GM23338 (cell line): ENCODE data around the gene NGF. TPM values are rescaled to one million over a fixed set of nuclear protein-coding genes. Genes with fewer than 3 reads are reported as not detected.

ENCODE experiments used
- ATAC-seq: fragments of 200-7000 bp; cut with Tn5 transposase; 3 replicates; pipeline ENCODE4 v1.9.1; 2020
- DNase-seq: peaks from one replicate; pipeline ENCODE4 v3.0.0-alpha.2; 2015; ENCODE audit warnings: low spot score
- H2AFZ ChIP-seq: fragments of 200-600 bp; sonication (generic); 2 replicates; pipeline ENCODE4 v1.8.0; 2016; ENCODE audit warnings: antibody characterized with exemption, mild to moderate bottlenecking, moderate library complexity
- H3F3A ChIP-seq: fragments of 200-600 bp; sonication (generic); replicated peaks from 2 replicates; pipeline ENCODE4 v1.8.0; 2017; ENCODE audit warnings: antibody characterized with exemption, mixed run types, low read depth
- H3K27ac ChIP-seq: fragments of 200-600 bp; sonication (generic); 2 replicates; pipeline ENCODE4 v1.6.1; 2016; ENCODE audit warnings: low read depth
- H3K27me3 ChIP-seq: fragments of 200-600 bp; sonication (generic); 2 replicates; pipeline ENCODE4 v1.8.0; 2016; ENCODE audit warnings: mild to moderate bottlenecking, mixed run types, moderate library complexity; ENCODE audit not compliant: insufficient read depth
- H3K36me3 ChIP-seq: fragments of 200-600 bp; sonication (generic); 2 replicates; pipeline ENCODE4 v1.8.0; 2016; ENCODE audit warnings: mild to moderate bottlenecking; ENCODE audit not compliant: insufficient read depth
- H3K4me1 ChIP-seq: fragments of 200-600 bp; sonication (generic); 2 replicates; pipeline ENCODE4 v1.8.0; 2016; ENCODE audit warnings: mild to moderate bottlenecking, moderate library complexity; ENCODE audit not compliant: insufficient read depth
- H3K4me2 ChIP-seq: fragments of 200-600 bp; sonication (generic); 2 replicates; pipeline ENCODE4 v1.7.1; 2017; ENCODE audit warnings: mixed run types
- H3K4me3 ChIP-seq: fragments of 200-600 bp; sonication (generic); 2 replicates; pipeline ENCODE4 v1.6.1; 2016; ENCODE audit warnings: mixed run types
- H3K79me2 ChIP-seq: fragments of 200-600 bp; sonication (generic); replicated peaks from 2 replicates; pipeline ENCODE4 v1.8.0; 2017; ENCODE audit warnings: mild to moderate bottlenecking; ENCODE audit not compliant: insufficient read depth
- H3K9me2 ChIP-seq: fragments of 200-600 bp; sonication (generic); 2 replicates; pipeline ENCODE4 v1.8.0; 2017; ENCODE audit not compliant: insufficient read depth
- H4K20me1 ChIP-seq: fragments of 200-600 bp; sonication (generic); replicated peaks from 2 replicates; pipeline ENCODE4 v1.8.0; 2017; ENCODE audit warnings: mild to moderate bottlenecking; ENCODE audit not compliant: insufficient read depth
- H3K27ac Mint-ChIP-seq: 2 replicates; pipeline ENCODE4 v1.8.0; 2020; ENCODE audit warnings: inconsistent platforms, mild to moderate bottlenecking, moderate library complexity, mixed read lengths
- H3K27me3 Mint-ChIP-seq: 3 replicates; pipeline ENCODE4 v1.8.0; 2022; ENCODE audit warnings: low read depth, mild to moderate bottlenecking, moderate library complexity, mixed read lengths, inconsistent platforms; ENCODE audit not compliant: insufficient read depth, poor library complexity
- H3K36me3 Mint-ChIP-seq: 3 replicates; pipeline ENCODE4 v1.8.0; 2021; ENCODE audit warnings: low read depth, mild to moderate bottlenecking, inconsistent platforms, moderate library complexity, mixed read lengths
- H3K4me1 Mint-ChIP-seq: 3 replicates; pipeline ENCODE4 v1.8.0; 2020; ENCODE audit warnings: mild to moderate bottlenecking, inconsistent platforms, mixed read lengths
- H3K4me3 Mint-ChIP-seq: 3 replicates; pipeline ENCODE4 v1.8.0; 2021; ENCODE audit warnings: moderate library complexity, mild to moderate bottlenecking, inconsistent platforms, mixed read lengths
- H3K9me3 Mint-ChIP-seq: 3 replicates; pipeline ENCODE4 v1.8.0; 2020; ENCODE audit warnings: moderate library complexity, mild to moderate bottlenecking, inconsistent platforms, mixed read lengths
- CREB1 ChIP-seq: fragments of 250-450 bp; sonication (Bioruptor Pico); IDR thresholded peaks from 2 replicates; pipeline ENCODE4 v1.5.0; 2020; ENCODE audit warnings: low read depth, mild to moderate bottlenecking, moderate library complexity
- CTCF ChIP-seq, 2 experiments: fragments of 200-600 bp in 1 of 2; sonication (generic) in 1 of 2; conservative IDR thresholded peaks; 2 replicates each; pipeline versions ENCODE4 v1.5.1 to v1.6.1; 2016 to 2017; ENCODE audit warnings: antibody characterized with exemption in 2 of 2, low read depth in 2 of 2, mild to moderate bottlenecking in 2 of 2, moderate library complexity in 1 of 2
- ETS1 ChIP-seq: IDR thresholded peaks from 2 replicates; pipeline ENCODE4 v1.6.1; 2016; ENCODE audit warnings: antibody characterized with exemption
- EZH2 ChIP-seq: fragments of 200-600 bp; sonication (generic); IDR thresholded peaks from one replicate; pipeline ENCODE4 v1.8.0; 2017; ENCODE audit warnings: antibody characterized with exemption, mild to moderate bottlenecking, low read depth; ENCODE audit not compliant: unreplicated experiment
- EZH2phosphoT487 ChIP-seq: fragments of 200-600 bp; sonication (generic); IDR thresholded peaks from one replicate; pipeline ENCODE4 v1.8.1; 2018; ENCODE audit warnings: antibody characterized with exemption; ENCODE audit not compliant: unreplicated experiment
- JUNB ChIP-seq: IDR thresholded peaks from one replicate; pipeline ENCODE4 v1.6.1; 2016; ENCODE audit warnings: antibody characterized with exemption; ENCODE audit not compliant: unreplicated experiment
- NANOG ChIP-seq: IDR thresholded peaks from 2 replicates; pipeline ENCODE4 v1.6.1; 2016; ENCODE audit warnings: antibody characterized with exemption, borderline replicate concordance
- POLR2AphosphoS5 ChIP-seq: IDR thresholded peaks from 2 replicates; pipeline ENCODE4 v1.6.1; 2016; ENCODE audit warnings: antibody characterized with exemption, low read depth
- REST ChIP-seq: IDR thresholded peaks from one replicate; pipeline ENCODE4 v1.6.1; 2018; ENCODE audit warnings: antibody characterized with exemption; ENCODE audit not compliant: unreplicated experiment
- STAT1 ChIP-seq: IDR thresholded peaks from one replicate; pipeline ENCODE4 v1.6.1; 2016; ENCODE audit warnings: antibody characterized with exemption; ENCODE audit not compliant: unreplicated experiment
- ZNF114 ChIP-seq: fragments of 250-450 bp; sonication (Bioruptor Pico); IDR thresholded peaks from 2 replicates; pipeline ENCODE4 v1.5.0; 2020; ENCODE audit warnings: mild to moderate bottlenecking, moderate library complexity
- ZNF331 ChIP-seq: fragments of 250-450 bp; sonication (Bioruptor Pico); IDR thresholded peaks from 2 replicates; pipeline ENCODE4 v1.5.0; 2020; ENCODE audit warnings: low read depth, mild to moderate bottlenecking, moderate library complexity
- ZNF462 ChIP-seq: fragments of 250-450 bp; sonication (Bioruptor Pico); IDR thresholded peaks from 2 replicates; pipeline ENCODE4 v1.5.0; 2020; ENCODE audit warnings: mild to moderate bottlenecking, moderate library complexity
- polyA plus RNA-seq: library from polyadenylated mRNA; unstranded; fragments of >200 nt; fragmentation: Nextera tagmentation; extraction: Ambion mirVana; gene quantifications from 2 replicates; pipeline ENCODE4 v1.2.1, GENCODE V29; 2016
- total RNA-seq: library from RNA; depleted of rRNA; stranded (reverse); fragments of >200 nt; shearing (Covaris generic); gene quantifications from 2 replicates; pipeline ENCODE4 v1.2.3, GENCODE V29; 2014

The NGF gene
- total and polyA plus RNA-seq, 2 experiments from 2014 or later, result 0.28 to 0.92 TPM

- Mint-ChIP-seq H3K4me1 (peaks cover 3% of the 10 kb centered on the region; the same call in 1 of the 3 replicates), H3K9me3 (no peaks in the 10 kb centered on the region), H3K4me3 (no peak overlapping the region), H3K27ac (no peak overlapping the region), H3K36me3 (no peaks in the 10 kb centered on the region), H3K27me3 (peaks cover 2% of the 10 kb centered on the region)
- DNase-seq (no peak), ATAC-seq (no peak)
- Histone ChIP-seq H3K4me2 (no peak overlapping the region), H3K79me2 (no peaks in the 10 kb centered on the region), H3K4me3 (no peak overlapping the region), H2AFZ (no peak overlapping the region), H3K36me3 (no peaks in the 10 kb centered on the region), H3K27ac (no peak overlapping the region), H3F3A (no peaks in the 10 kb centered on the region), H4K20me1 (no peaks in the 10 kb centered on the region), H3K4me1 (no peaks in the 10 kb centered on the region), H3K9me2 (peaks cover 12% of the 10 kb centered on the region), H3K27me3 (no peaks in the 10 kb centered on the region)
- TF ChIP-seq ZNF462 (no peak), ZNF331 (CRISPR knock-in tag) (no peak), ZNF114 (CRISPR knock-in tag) (no peak), JUNB (no peak), STAT1 (no peak), POLR2AphosphoS5 (no peak), NANOG (no peak), REST (no peak), CTCF (conservative IDR thresholded peaks at IDR 0.05; ENCODE audit: low read depth in 2 of 2) (no peak), EZH2phosphoT487 (no peak), ETS1 (no peak), EZH2 (no peak), CREB1 (CRISPR knock-in tag) (no peak)
Measured at GRCh38 chr1:115348636-115349035, 10.6 kb upstream of the NGF start.
